ENCODE measurements around the gene MCCC1.

DNA sequence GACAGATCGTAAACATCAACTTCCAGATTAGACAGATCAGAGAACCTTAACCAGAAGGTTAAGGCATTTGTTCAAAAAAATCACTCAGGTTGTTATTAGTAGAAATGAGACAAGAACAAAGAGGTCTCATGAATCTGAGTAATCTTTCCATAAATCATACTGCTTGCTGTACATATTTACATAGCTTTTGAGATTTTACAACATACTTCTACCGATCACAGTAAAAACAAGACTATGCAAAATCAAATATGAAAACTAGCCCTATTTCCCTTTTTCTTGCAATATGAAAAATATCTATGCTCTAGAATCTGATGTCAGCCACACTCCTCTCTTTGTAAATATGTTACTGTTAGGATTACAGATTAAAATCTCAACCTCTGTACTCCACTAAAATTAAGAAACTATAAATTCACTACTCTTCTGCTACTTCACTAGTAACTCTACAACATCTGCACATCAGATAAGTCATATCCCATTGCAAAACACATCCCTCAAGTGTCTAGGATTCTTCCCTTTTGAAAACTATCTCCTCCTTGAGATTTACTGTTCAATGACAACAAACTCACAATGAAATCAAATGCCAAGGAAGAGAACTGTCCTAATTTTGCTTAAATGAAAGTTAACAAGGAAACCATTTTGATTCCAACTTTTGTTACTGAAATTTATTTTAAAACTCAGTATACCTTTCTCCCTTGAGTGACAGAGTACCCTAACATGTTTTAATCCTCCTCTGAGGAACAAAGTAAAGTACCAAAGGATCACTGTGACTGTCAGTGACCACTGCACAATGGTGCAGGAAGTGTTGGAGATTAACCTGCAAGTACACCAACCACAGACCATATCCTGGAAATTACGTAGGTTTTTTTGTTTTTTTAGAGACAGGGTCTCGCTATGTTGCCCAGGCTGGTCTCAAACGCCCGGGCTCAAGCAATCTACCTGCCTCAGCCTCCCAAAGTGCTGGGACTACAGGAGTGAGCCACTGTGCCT lies 131.8 kb downstream of the MCCC1 start:
- TF ChIP-seq, protein P1, sequence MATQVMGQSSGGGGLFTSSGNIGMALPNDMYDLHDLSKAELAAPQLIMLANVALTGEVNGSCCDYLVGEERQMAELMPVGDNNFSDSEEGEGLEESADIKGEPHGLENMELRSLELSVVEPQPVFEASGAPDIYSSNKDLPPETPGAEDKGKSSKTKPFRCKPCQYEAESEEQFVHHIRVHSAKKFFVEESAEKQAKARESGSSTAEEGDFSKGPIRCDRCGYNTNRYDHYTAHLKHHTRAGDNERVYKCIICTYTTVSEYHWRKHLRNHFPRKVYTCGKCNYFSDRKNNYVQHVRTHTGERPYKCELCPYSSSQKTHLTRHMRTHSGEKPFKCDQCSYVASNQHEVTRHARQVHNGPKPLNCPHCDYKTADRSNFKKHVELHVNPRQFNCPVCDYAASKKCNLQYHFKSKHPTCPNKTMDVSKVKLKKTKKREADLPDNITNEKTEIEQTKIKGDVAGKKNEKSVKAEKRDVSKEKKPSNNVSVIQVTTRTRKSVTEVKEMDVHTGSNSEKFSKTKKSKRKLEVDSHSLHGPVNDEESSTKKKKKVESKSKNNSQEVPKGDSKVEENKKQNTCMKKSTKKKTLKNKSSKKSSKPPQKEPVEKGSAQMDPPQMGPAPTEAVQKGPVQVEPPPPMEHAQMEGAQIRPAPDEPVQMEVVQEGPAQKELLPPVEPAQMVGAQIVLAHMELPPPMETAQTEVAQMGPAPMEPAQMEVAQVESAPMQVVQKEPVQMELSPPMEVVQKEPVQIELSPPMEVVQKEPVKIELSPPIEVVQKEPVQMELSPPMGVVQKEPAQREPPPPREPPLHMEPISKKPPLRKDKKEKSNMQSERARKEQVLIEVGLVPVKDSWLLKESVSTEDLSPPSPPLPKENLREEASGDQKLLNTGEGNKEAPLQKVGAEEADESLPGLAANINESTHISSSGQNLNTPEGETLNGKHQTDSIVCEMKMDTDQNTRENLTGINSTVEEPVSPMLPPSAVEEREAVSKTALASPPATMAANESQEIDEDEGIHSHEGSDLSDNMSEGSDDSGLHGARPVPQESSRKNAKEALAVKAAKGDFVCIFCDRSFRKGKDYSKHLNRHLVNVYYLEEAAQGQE (IDR thresholded peaks at IDR 0.05; ENCODE audit: insufficient read depth in 1 of 2, low read depth in 2 of 2, low read length in 2 of 2): no peak
- no peak for TF ChIP-seq SIN3A (IDR thresholded peaks at IDR 0.05; ENCODE audit: borderline replicate concordance, insufficient read depth, low read length)
- TF ChIP-seq POLR2AphosphoS5 (IDR thresholded peaks at IDR 0.05; ENCODE audit: low read depth, low read length): no peak
- no peak for TF ChIP-seq TAF1 (IDR thresholded peaks at IDR 0.05; ENCODE audit: borderline replicate concordance, insufficient read depth, low read length)
- no peak for TF ChIP-seq FOXP2 (optimal IDR thresholded peaks at IDR 0.05; ENCODE audit: borderline replicate concordance, extremely low read depth, extremely low read length, insufficient read depth)
